HepG2 (cell line): ENCODE results near the gene SMAD3. TPM values are rescaled to one million over a fixed set of nuclear protein-coding genes. Genes with fewer than 3 reads are reported as not detected.

Source experiments
- ARID5B ChIP-seq: IDR thresholded peaks from 2 replicates; pipeline ENCODE4 v1.4.0; 2020; ENCODE audit warnings: mild to moderate bottlenecking, missing genetic modification reagents
- DMTF1 ChIP-seq: sonication (generic); formaldehyde crosslinking; IDR thresholded peaks from 2 replicates; pipeline ENCODE4 v1.4.0; 2020; ENCODE audit warnings: mild to moderate bottlenecking, missing genetic modification reagents
- FOXC1 ChIP-seq: sonication (generic); formaldehyde crosslinking; IDR thresholded peaks from 2 replicates; pipeline ENCODE4 v1.8.0; 2022; ENCODE audit warnings: mild to moderate bottlenecking, missing genetic modification reagents, borderline replicate concordance
- GZF1 ChIP-seq: sonication (generic); formaldehyde crosslinking; IDR thresholded peaks from 2 replicates; pipeline ENCODE4 v1.5.1; 2020; ENCODE audit warnings: mild to moderate bottlenecking, missing genetic modification reagents
- HCFC1 ChIP-seq: fragments of 150-350 bp; IDR thresholded peaks from 2 replicates; pipeline ENCODE4 v1.6.1; 2014; ENCODE audit warnings: low read depth, low read length
- HES4 ChIP-seq: sonication (generic); formaldehyde crosslinking; IDR thresholded peaks from 2 replicates; pipeline ENCODE4 v1.9.0; 2021; ENCODE audit warnings: mild to moderate bottlenecking, missing genetic modification reagents, borderline replicate concordance
- HNRNPK ChIP-seq: fragments of 200-400 bp; formaldehyde crosslinking; IDR thresholded peaks from 2 replicates; pipeline ENCODE4 v1.6.1; 2018; ENCODE audit warnings: low read length, low read depth, moderate library complexity, mild to moderate bottlenecking; ENCODE audit not compliant: poor library complexity, severe bottlenecking
- HOXD1 ChIP-seq: sonication (generic); formaldehyde crosslinking; IDR thresholded peaks from 2 replicates; pipeline ENCODE4 v1.5.0; 2020; ENCODE audit warnings: missing genetic modification reagents
- MAFF ChIP-seq: IDR thresholded peaks from 2 replicates; pipeline ENCODE4 v1.6.1; 2011; ENCODE audit warnings: low read depth, low read length, improper control_type of control experiment
- MAFG ChIP-seq: sonication (generic); formaldehyde crosslinking; IDR thresholded peaks from 2 replicates; pipeline ENCODE4 v1.5.1; 2020; ENCODE audit warnings: mild to moderate bottlenecking, missing genetic modification reagents
- MIER2 ChIP-seq: IDR thresholded peaks from 2 replicates; pipeline ENCODE4 v1.6.1; 2016; ENCODE audit warnings: missing biosample characterization, missing genetic modification reagents
- NAIF1 ChIP-seq: sonication (generic); formaldehyde crosslinking; IDR thresholded peaks from 2 replicates; pipeline ENCODE4 v1.5.0; 2020; ENCODE audit warnings: mild to moderate bottlenecking, missing genetic modification reagents, borderline replicate concordance
- RAD51 ChIP-seq: fragments of 450-650 bp; IDR thresholded peaks from 2 replicates; pipeline ENCODE4 v1.6.1; 2016; ENCODE audit warnings: borderline replicate concordance
- RBM39 ChIP-seq: fragments of 200-400 bp; formaldehyde crosslinking; IDR thresholded peaks from one replicate; pipeline ENCODE4 v1.6.1; 2018; ENCODE audit warnings: antibody characterized with exemption, mild to moderate bottlenecking, low read depth, low read length; ENCODE audit not compliant: poor library complexity, severe bottlenecking
- RXRA ChIP-seq: sonication (generic); formaldehyde crosslinking; IDR thresholded peaks from 2 replicates; pipeline ENCODE4 v1.5.1; 2020; ENCODE audit warnings: missing genetic modification reagents
- SP1 ChIP-seq, 2 experiments: fragments of 450-650 bp in 1 of 2; sonication (generic) in 1 of 2; formaldehyde crosslinking in 1 of 2; IDR thresholded peaks; 2 replicates each; pipeline versions ENCODE4 v1.4.0 to v1.6.1; 2016 to 2020; ENCODE audit warnings: missing genetic modification reagents in 1 of 2
- TBX3 ChIP-seq: fragments of 450-650 bp; IDR thresholded peaks from 2 replicates; pipeline ENCODE4 v1.6.1; 2017; ENCODE audit warnings: antibody characterized with exemption, mild to moderate bottlenecking, inconsistent platforms, borderline replicate concordance
- ZMAT3 ChIP-seq: sonication (generic); formaldehyde crosslinking; conservative IDR thresholded peaks from 2 replicates; pipeline ENCODE4 v1.7.0; 2021; ENCODE audit warnings: missing genetic modification reagents
- ZNF547 ChIP-seq: sonication (generic); formaldehyde crosslinking; IDR thresholded peaks from 2 replicates; pipeline ENCODE4 v1.5.1; 2020; ENCODE audit warnings: mild to moderate bottlenecking, missing genetic modification reagents
- ZNF569 ChIP-seq: sonication (generic); formaldehyde crosslinking; IDR thresholded peaks from 2 replicates; pipeline ENCODE4 v1.5.0; 2020; ENCODE audit warnings: mild to moderate bottlenecking, missing genetic modification reagents, moderate library complexity, borderline replicate concordance
- ZNF740 ChIP-seq: sonication (generic); formaldehyde crosslinking; IDR thresholded peaks from 2 replicates; pipeline ENCODE4 v1.4.0; 2020; ENCODE audit warnings: missing genetic modification reagents
- ZNF780A ChIP-seq: sonication (generic); formaldehyde crosslinking; IDR thresholded peaks from 2 replicates; pipeline ENCODE4 v1.8.0; 2022; ENCODE audit warnings: mild to moderate bottlenecking, missing genetic modification reagents, moderate library complexity
- ZSCAN31 ChIP-seq: sonication (generic); formaldehyde crosslinking; IDR thresholded peaks from 2 replicates; pipeline ENCODE4 v1.5.0; 2020; ENCODE audit warnings: low read depth, mild to moderate bottlenecking, missing genetic modification reagents
- polyA plus RNA-seq, 8 experiments: library from polyadenylated mRNA; depleted of rRNA in 3 of 8; stranded (reverse) in 7 of 8; unstranded in 1 of 8; fragments of >200 nt; fragmentation: Illumina TruSeq in 4 of 8; extraction: Trizol in 4 of 8; gene quantifications; 2 replicates each; pipeline versions ENCODE4 v1.2.1 to v1.2.3, GENCODE V29; 2011 to 2016; ENCODE audit warnings: low read depth in 4 of 8, missing spikeins in 1 of 8, mixed read lengths in 1 of 8; ENCODE audit not compliant: insufficient read depth in 1 of 8
- total RNA-seq, 5 experiments: library from RNA; depleted of rRNA; stranded (reverse); fragments of >200 nt; fragmentation: Illumina TruSeq; extraction: Trizol; gene quantifications; 2 replicates each; pipeline ENCODE4 v1.2.3, GENCODE V29; 2016; ENCODE audit warnings: low read depth in 1 of 5

The SMAD3 gene
- total and polyA plus RNA-seq, 2 of the 13 experiments (the other 11 are each of a cell fraction or from before 2014, with no cell fraction given) = 8.6 to 56.3 TPM

- no peak; the same call in 1 of the 2 replicates for TF ChIP-seq FOXC1 (CRISPR knock-in tag)
- TF ChIP-seq RBM39 = peak; percentile 24
- no peak for TF ChIP-seq MAFF
- peak; percentile 12; the same call in 1 of the 2 replicates for TF ChIP-seq ARID5B (CRISPR knock-in tag)
- TF ChIP-seq HES4 (CRISPR knock-in tag) = no peak
- no peak for TF ChIP-seq ZNF569
- peak; percentile 33 for TF ChIP-seq HNRNPK
- TF ChIP-seq RXRA = peak; percentile 70; the same call in 1 of the 2 replicates
- TF ChIP-seq MIER2 = no peak
- TF ChIP-seq GZF1 (CRISPR knock-in tag) = 0 out of 2 replicates have a peak, but pooled peaks have one; percentile 1
- no peak for TF ChIP-seq TBX3
- TF ChIP-seq ZNF780A = no peak
- no peak for TF ChIP-seq SP1 (IDR thresholded peaks at IDR 0.05)
- TF ChIP-seq SP1 (CRISPR knock-in tag; IDR thresholded peaks at IDR 0.05) = 0 out of 2 replicates have a peak, but pooled peaks have one; percentile 33
- peak; percentile 60 for TF ChIP-seq NAIF1
- TF ChIP-seq DMTF1 (CRISPR knock-in tag) = no peak
- no peak; the same call in 1 of the 2 replicates for TF ChIP-seq ZNF547 (CRISPR knock-in tag)
- peak; percentile 23; the same call in 1 of the 2 replicates for TF ChIP-seq ZMAT3 (CRISPR knock-in tag)
- TF ChIP-seq ZSCAN31 (CRISPR knock-in tag) = no peak
- TF ChIP-seq ZNF740 (CRISPR knock-in tag) = no peak
- no peak for TF ChIP-seq HCFC1
- no peak for TF ChIP-seq RAD51
- no peak; the same call in 1 of the 2 replicates for TF ChIP-seq HOXD1 (CRISPR knock-in tag)
- TF ChIP-seq MAFG (CRISPR knock-in tag) = no peak
Observed at GRCh38 chr15:67064607-67065530, 533 bp upstream of the SMAD3 start (continued).
